Stomach (tissue), 4 donors: ENCODE measurements around the gene ZNF821.

Source experiments
- CTCF ChIP-seq, 7 experiments: fragments of 450-650 bp in 4 of 7; fragments of 200-600 bp in 3 of 7; sonication (generic) in 3 of 7; IDR thresholded peaks; one replicate each; pipeline ENCODE4 v1.5.1; 2016 to 2019; ENCODE audit warnings: antibody characterized with exemption in 7 of 7, control low read depth in 2 of 7, mild to moderate bottlenecking in 1 of 7
- POLR2A ChIP-seq, 4 donors: fragments of 450-650 bp; IDR thresholded peaks; one replicate each; pipeline ENCODE4 v1.6.1; 2016; ENCODE audit warnings: antibody characterized with exemption in 4 of 4, control low read depth in 2 of 4, mild to moderate bottlenecking in 1 of 4, moderate library complexity in 1 of 4
- POLR2AphosphoS5 ChIP-seq, 3 donors: sonication (generic); formaldehyde crosslinking; IDR thresholded peaks; one replicate each; pipeline ENCODE4 v1.6.1; 2016; ENCODE audit warnings: antibody characterized with exemption in 3 of 3

- TF ChIP-seq POLR2AphosphoS5 (IDR thresholded peaks at IDR 0.05) (no peak), CTCF (IDR thresholded peaks at IDR 0.05) (no peak), POLR2A (IDR thresholded peaks at IDR 0.05) (no peak)
Observed at GRCh38 chr16:71847096-71847495, 36.9 kb downstream of the ZNF821 start.
